Keratinocyte (primary cell): ENCODE results near the gene SMIM14. TPM values are rescaled to one million over a fixed set of nuclear protein-coding genes. Genes with fewer than 3 reads are reported as not detected.

ENCODE experiments used
- DNase-seq: peaks from one replicate; pipeline ENCODE4 v3.0.0-alpha.2; 2011; ENCODE audit warnings: low read depth, missing footprints, low spot score
- FAIRE-seq: peaks from 2 replicates; lab custom pipeline; 2011; peaks lifted over from hg19 to GRCh38; lab: Jason Lieb, UNC
- H2AFZ ChIP-seq: 2 replicates; pipeline ENCODE4 v1.6.0; 2012; ENCODE audit warnings: low read length, control low read depth, inconsistent platforms; ENCODE audit not compliant: control insufficient read depth
- H3K27ac ChIP-seq: 2 replicates; pipeline ENCODE4 v1.5.1; 2011; ENCODE audit warnings: low read length; ENCODE audit not compliant: control insufficient read depth, insufficient read depth
- H3K27me3 ChIP-seq: 3 replicates; pipeline ENCODE4 v1.6.0; 2011; ENCODE audit warnings: low read length; ENCODE audit not compliant: control insufficient read depth, insufficient read depth; ENCODE audit errors: extremely low read depth
- H3K36me3 ChIP-seq, 2 experiments: 2 replicates in 1 of 2; 3 replicates in 1 of 2; pipeline ENCODE4 v1.5.1; 2011; ENCODE audit warnings: low read length in 2 of 2, mild to moderate bottlenecking in 1 of 2; ENCODE audit not compliant: control insufficient read depth in 2 of 2, insufficient read depth in 2 of 2; ENCODE audit errors: extremely low read depth in 1 of 2
- H3K4me1 ChIP-seq: 3 replicates; pipeline ENCODE4 v1.5.1; 2011; ENCODE audit warnings: low read length; ENCODE audit not compliant: control insufficient read depth, insufficient read depth; ENCODE audit errors: extremely low read depth
- H3K4me2 ChIP-seq: 3 replicates; pipeline ENCODE4 v1.6.0; 2011; ENCODE audit warnings: low read depth, low read length; ENCODE audit not compliant: control insufficient read depth, insufficient read depth; ENCODE audit errors: extremely low read depth
- H3K4me3 ChIP-seq, 3 experiments: fragments of 200-600 bp in 1 of 3; sonication (generic) in 1 of 3; 2 replicates in 2 of 3; 3 replicates in 1 of 3; pipeline ENCODE4 v1.5.1; 2011 to 2016; ENCODE audit warnings: low read length in 3 of 3, mild to moderate bottlenecking in 3 of 3, control low read depth in 2 of 3, inconsistent platforms in 1 of 3, low read depth in 1 of 3, mixed read lengths in 1 of 3, mixed run types in 1 of 3, moderate library complexity in 1 of 3; ENCODE audit not compliant: control insufficient read depth in 2 of 3, insufficient read depth in 2 of 3; ENCODE audit errors: extremely low read depth in 1 of 3
- H3K79me2 ChIP-seq: 2 replicates; pipeline ENCODE4 v1.6.0; 2012; ENCODE audit warnings: low read length; ENCODE audit not compliant: control insufficient read depth, insufficient read depth
- H3K9ac ChIP-seq: 3 replicates; pipeline ENCODE4 v1.6.0; 2011; ENCODE audit warnings: low read length; ENCODE audit not compliant: control insufficient read depth, insufficient read depth; ENCODE audit errors: extremely low read depth
- H3K9me1 ChIP-seq: 3 replicates; pipeline ENCODE4 v1.6.0; 2011; ENCODE audit warnings: low read length; ENCODE audit not compliant: control insufficient read depth, insufficient read depth; ENCODE audit errors: extremely low read depth
- H3K9me3 ChIP-seq: 2 replicates; pipeline ENCODE4 v1.5.1; 2012; ENCODE audit warnings: low read depth, low read length; ENCODE audit not compliant: control insufficient read depth
- H4K20me1 ChIP-seq: 3 replicates; pipeline ENCODE4 v1.6.0; 2011; ENCODE audit warnings: low read length; ENCODE audit not compliant: control insufficient read depth, insufficient read depth; ENCODE audit errors: extremely low read depth
- CTCF ChIP-seq, 3 experiments: IDR thresholded peaks in 1 of 3; conservative IDR thresholded peaks in 1 of 3; optimal IDR thresholded peaks in 1 of 3; 2 replicates in 2 of 3; 3 replicates in 1 of 3; pipeline versions ENCODE3 to v1.5.1; 2011; ENCODE audit warnings: low read length in 3 of 3, mild to moderate bottlenecking in 3 of 3, moderate library complexity in 2 of 3, control low read depth in 1 of 3, inconsistent platforms in 1 of 3; ENCODE audit not compliant: insufficient read depth in 2 of 3; ENCODE audit errors: extremely low read depth in 1 of 3
- EZH2 ChIP-seq: IDR thresholded peaks from one replicate; pipeline ENCODE4 v1.6.1; 2012; ENCODE audit warnings: inconsistent platforms, mild to moderate bottlenecking, low read length, moderate library complexity
- dilution Hi-C: fragments of 300-500 bp; cut with MboI; formaldehyde crosslinking; loops from one replicate; pipeline ENCODE4 v1.7.0; 2020; ENCODE audit warnings: low sequenced_read_pairs; ENCODE audit not compliant: extremely low pct_ligation_motif_present
- polyA plus RNA-seq, 5 experiments: library from polyadenylated mRNA; depleted of rRNA in 3 of 5; stranded (reverse) in 3 of 5; stranded (forward) in 1 of 5; unstranded in 1 of 5; fragments of >200 nt; gene quantifications; 1 replicate in 1 of 5; 2 replicates in 3 of 5; 3 replicates in 1 of 5; pipeline versions ENCODE4 v1.2.1 to v1.2.3, GENCODE V29; 2011 to 2012; ENCODE audit warnings: missing spikeins in 2 of 5, low read depth in 1 of 5, low replicate concordance in 1 of 5

Gene SMIM14
- polyA plus RNA-seq, 1 donor (not counting 4 experiments of a cell fraction or from before 2014, with no cell fraction given): 13.9 TPM

GRCh38 chr4:39627413-39627812 lies 11.3 kb downstream of the SMIM14 start:
- DNase-seq: no peak
- Histone ChIP-seq H3K27ac (no peak overlapping the region), H3K4me1 (no peaks in the 10 kb centered on the region), H4K20me1 (no peaks in the 10 kb centered on the region), H3K36me3 (no peaks in the 10 kb centered on the region), H3K9ac (no peak overlapping the region), H3K27me3 (no peaks in the 10 kb centered on the region), H3K4me2 (no peak overlapping the region), H2AFZ (no peak overlapping the region), H3K9me1 (no peaks in the 10 kb centered on the region), H3K79me2 (no peaks in the 10 kb centered on the region), H3K9me3 (no peaks in the 10 kb centered on the region), H3K4me3 (no peak overlapping the region)
- TF ChIP-seq CTCF (optimal IDR thresholded peaks at IDR 0.05 in 1 of 3, IDR thresholded peaks at IDR 0.05 in 1 of 3, conservative IDR thresholded peaks at IDR 0.05 in 1 of 3; ENCODE audit: extremely low read depth in 1 of 3, insufficient read depth in 2 of 3, low read length in 3 of 3) (no peak), EZH2 (no peak)
- dilution Hi-C loops: no loop called here
- no peak for FAIRE-seq

- no peak for FAIRE-seq
- Histone ChIP-seq H3K36me3 (no peaks in the 10 kb centered on the region), H4K20me1 (no peaks in the 10 kb centered on the region), H3K79me2 (no peaks in the 10 kb centered on the region), H3K4me1 (no peaks in the 10 kb centered on the region), H3K9me1 (no peaks in the 10 kb centered on the region), H3K27me3 (no peaks in the 10 kb centered on the region), H3K4me3 (no peak overlapping the region), H3K9ac (no peak overlapping the region), H3K9me3 (no peaks in the 10 kb centered on the region), H3K27ac (no peak overlapping the region), H3K4me2 (no peak overlapping the region), H2AFZ (no peak overlapping the region)
- no peak for DNase-seq
- TF ChIP-seq EZH2: no peak
- no peak for TF ChIP-seq CTCF (optimal IDR thresholded peaks at IDR 0.05 in 1 of 3, IDR thresholded peaks at IDR 0.05 in 1 of 3, conservative IDR thresholded peaks at IDR 0.05 in 1 of 3; ENCODE audit: extremely low read depth in 1 of 3, insufficient read depth in 2 of 3, low read length in 3 of 3)
- dilution Hi-C loops: no loop called here
Measured at GRCh38 chr4:39626913-39627312, 11.8 kb downstream of the SMIM14 start.
